ENCODE data around the gene MLXIPL.
"Not testable (repeated sequence)": the region's sequence is repeated elsewhere in the genome, so short reads cannot be mapped to it uniquely, and the experiment has no call there.

Gene MLXIPL

DNA sequence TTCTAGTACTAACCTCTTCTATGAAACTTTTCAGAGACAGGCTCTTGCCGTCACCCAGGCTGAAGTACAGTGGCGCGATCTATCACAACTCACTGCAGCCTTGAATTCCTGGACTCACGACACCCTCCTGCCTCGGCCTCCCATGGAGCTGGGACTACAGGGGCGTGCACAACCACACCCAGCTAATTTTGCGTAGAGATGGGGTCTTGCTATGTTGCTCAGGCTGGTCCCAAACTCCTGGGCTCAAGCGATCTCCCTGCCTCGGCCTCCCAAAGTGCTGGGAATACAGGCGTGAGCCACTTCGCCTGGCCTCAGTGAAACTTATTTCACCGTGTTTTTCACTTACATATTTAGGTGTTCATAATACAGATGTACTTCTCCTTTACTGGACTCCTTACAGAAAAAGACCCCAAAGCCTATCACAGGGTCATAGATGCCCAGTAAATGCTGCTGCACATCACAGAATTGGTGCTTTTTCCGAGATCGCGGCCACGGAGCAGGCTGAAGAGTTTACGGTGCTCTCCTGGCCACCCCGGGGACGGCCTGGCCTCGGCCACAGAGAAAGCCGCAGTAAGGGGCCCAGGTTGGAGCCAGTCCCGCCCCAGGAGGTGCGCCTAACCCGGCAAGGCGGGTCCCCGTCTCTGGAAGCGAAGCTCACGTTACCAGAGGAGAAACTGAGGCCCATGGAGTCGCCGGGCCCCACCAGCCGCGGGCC lies 46.5 kb downstream of the MLXIPL start:
- no peak for DNase-seq

DNA sequence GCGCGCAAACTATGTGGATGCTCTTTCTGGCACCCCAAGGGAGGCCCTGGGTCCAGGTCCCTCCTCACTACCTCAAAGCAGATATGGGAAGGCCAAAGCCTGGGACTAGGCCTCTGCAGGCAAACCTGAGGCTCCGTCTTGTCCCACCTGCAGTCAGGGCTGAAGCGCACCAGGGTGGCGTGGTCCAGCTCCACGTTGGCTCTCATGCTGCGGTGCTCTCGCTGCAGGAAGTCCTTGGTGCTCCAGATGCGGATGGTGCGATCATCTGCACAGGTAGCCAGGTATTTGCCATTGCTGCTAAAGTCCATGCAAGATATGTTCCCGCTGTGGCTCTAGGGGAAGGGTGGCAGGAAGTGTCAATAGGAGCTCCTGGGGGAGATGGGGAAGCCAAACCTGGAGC lies 50.5 kb downstream of the MLXIPL start:
- no peak for DNase-seq

DNA sequence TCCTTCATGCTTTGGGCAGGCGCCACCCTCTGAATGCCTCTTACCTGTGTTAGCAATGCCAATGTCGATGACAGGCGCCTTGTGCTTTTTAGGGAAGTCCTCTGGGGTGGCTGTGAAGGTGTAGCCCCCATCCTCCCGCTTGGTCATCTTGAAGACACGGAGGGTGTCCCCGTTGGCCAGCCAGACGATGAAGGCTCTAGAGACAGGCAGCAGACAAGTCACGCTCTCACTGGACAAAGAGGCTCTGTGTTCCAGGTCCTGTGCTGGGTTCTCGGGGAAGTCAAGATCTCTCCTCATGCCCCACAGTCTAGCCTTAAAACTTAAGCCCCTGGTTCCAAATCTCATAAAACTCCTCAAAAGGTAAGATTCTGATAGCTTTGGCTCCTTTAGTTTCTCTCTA lies 51.0 kb downstream of the MLXIPL start:
- no peak for DNase-seq

DNA sequence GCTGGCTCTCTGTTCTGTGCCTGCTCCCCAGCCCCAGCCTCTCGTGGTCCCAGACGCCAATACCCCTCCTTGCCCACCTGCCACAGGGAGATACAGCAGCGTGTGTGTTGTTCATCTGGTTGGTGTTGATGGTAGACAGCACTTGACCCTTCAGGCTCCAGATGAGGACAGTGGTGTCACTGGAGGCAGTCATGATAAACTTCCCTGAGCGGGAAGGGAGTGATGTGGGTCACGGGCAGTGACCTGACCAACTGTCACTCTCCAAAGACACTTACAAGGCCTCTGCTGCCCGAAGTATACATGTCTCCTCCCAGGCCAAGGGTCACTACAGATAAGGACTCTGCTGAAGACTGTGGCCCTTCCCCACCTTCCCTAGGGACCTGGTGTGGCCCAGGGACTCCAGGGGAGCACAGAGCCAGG lies 51.5 kb downstream of the MLXIPL start:
- no peak for DNase-seq

DNA sequence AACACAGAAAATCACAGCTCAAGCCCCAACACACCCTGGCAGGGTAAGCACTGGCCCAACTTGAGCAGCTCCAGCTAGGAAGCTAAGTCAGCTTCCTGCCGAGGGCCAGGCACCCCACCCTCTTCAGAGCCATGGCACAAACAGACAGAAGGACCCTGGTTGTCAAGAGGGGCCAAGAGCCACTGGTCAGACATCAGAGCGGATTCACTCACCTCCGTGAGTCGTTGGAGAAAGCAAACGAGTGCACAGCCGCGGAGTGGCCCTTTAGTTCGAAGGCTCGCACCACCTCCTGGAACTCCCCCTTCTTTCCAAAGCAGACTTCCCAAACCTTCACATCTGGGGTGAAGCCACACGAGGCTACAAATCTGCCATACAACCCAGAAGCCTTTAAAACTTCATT lies 53.3 kb downstream of the MLXIPL start:
- no peak for DNase-seq

DNA sequence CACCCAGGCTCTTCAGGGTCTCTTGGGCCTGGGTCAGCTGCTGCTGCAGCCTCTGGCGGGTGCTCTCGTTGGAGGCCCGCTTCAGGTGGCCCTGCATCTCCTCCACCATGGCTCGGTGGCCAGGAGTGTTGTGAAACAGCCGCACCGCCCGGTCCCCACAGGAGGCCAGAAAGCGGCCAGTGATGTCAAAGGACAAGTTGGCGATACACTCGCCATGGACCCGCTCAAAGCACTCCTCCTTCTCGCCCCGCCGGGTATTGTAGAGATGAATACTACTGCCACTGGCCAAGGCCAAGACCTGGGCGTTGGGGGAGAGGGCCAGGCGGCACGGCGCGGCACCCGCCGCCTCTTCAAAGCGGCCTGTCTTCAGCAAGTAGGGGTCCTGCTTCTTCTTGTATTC lies 53.8 kb downstream of the MLXIPL start:
- DNase-seq = no peak

DNA sequence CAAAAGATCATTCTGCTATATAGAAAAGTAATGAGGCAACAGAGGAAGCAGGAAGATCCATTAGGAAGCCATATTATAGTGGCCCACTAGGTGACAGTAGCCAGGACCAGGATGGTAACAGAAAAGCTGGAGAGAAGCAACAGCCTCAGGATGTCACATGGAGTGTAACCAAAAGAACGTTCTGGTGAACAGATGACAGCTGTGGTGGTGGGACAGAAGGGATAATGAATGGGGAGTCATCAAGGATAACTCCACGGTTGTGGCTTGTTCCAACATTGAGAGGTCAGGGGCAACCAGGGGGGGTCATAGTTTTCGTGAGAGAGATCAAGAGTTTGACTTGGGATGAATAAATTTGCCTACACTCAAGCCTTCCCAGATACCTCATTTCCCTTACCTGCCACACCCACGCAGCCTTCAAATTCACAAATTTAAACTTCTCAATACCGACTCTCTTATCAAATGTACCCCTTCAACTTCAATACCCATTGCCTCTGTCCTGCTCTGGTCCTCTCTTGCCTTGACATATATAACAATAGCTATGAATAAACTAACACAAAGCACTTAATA lies 55.2 kb downstream of the MLXIPL start:
- DNase-seq = no peak

DNA sequence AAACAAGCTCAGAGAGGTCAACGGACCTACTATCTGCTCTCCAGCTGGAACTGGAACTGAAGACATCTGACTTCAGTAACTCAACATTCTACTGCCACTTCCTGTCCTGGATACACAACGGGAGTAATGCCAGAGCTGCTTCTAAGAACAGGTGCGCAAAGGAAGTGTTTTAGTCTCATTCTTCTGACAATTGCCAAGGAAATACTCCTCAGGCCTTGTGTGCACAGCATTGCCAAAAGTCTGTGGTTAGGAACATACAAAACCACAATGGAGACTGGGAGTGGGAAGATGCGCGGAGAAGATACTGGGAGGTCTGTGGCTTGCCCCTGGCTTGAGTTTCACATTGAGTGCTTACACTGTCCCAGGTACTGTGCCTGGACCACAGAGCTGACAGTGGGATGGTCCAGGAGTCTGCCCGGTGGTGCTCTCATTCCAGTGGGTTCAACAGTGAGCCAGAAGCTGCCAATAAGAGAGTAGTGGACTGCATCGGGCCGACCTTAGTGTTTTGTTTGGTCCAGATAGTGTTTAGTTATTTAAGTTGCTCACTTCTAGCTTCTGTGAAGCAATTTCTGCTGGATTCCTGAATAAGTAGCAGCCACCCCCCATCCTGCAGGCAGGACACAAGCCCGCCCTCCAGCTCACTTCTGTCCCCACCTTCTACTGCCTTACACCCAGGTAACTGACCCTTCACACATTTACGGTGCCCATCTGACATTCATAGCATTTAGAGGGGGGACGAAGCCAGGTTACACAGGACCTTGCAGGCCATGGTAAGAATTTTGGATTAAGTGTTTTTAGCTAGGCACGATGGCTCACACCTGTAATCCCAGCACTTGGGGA lies 56.3 kb downstream of the MLXIPL start:
- DNase-seq = no peak

DNA sequence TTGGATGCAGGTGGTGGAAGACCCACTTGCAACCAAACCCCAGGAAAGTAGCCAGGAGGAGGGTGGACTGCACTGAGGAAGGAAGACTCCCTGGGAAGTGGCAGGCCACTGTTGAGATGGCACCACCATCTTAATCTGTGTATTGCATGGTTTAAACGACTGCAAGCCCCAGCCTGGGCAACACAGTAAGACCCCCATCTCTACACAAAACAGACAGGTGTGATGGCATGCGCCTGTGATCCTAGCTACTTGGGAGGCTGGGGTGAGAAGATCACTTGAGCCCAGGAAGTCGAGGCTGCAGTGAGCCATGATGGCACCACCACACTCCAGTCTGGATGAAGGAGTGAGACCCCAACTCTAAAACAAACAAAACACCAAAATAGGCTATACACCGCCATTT lies 57.2 kb downstream of the MLXIPL start:
- DNase-seq = no peak

DNA sequence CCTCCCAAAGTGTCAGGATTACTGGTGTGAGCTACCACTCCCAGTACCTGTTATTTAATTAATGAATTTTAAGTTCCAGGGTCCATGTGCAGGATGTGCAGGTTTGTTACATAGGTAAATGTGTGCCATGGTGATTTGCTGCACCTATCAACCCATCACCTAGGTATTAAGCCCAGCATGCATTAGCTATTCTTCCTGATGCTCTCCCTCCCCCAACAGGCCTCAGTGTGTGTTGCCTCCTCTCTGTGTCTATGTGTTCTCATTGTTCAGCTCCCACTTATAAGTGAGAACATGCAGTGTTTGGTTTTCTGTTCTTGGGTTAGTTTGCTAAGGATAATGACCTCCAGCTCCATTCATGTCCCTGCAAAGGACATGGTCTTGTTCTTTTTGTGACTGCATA lies 57.9 kb downstream of the MLXIPL start:
- not testable (repeated sequence) for DNase-seq

DNA sequence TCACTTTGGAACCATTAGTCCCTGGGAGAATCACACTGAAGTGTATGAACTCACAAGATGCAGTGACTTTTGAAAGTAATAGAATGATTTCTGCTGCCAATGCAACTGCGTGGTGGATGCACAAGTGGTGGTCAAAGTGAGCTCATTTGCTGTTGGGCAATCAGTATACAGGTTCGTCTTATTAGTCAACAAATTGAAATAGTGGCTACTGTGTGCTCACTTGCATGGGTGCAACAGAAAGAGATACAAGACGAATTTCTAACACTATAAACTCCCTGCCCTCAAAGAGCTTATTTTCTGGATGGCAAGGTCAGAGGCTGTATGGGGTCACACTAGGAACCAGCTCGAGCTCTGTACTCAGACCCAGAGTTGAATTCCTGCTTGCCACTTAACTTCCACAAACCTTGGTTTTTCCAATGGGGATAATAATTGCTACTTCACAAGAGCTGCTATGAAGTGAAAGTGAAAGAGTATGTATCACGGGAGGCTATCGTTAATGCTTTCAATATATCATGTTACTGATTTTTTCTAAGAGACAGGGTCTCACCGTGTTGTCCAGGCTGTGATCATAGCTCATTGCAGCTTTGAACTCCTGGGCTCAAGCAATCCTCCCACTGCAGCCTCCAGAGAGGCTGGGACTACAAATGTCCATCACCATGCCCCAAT lies 58.5 kb downstream of the MLXIPL start:
- DNase-seq = no peak

DNA sequence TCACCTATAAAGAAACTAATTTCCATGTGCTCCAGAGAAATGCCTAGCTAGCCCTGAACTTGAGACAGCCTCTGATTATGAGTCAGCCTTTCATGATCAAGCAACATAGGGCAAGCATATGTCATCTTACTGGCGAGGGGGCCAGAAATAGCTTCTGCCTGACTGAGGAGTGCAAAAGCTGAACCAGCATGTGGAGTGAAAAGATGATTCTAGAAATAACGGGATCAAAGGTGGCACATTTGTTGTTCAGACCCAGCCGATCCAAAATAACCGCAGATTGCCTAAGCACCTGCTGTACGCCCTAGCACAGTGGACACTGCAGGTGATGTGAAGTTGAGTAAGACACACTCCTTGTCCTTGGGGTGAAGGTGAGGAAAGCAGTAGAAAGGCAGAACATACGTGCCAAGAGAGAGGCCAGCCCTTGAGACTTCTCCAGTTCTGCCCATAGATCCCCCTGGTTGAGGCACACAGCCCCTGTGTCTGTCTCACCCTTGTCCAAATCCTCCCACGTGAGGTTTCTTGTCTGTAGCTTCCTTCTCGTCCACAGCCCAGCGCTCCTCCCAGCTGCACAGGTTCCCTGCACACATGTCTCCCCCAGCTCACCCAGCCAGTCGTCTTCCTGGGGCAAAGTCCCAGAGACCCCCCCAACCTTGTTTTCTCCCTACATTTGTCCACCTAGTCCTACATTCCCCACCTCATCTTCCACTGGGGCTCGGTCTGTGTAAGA lies 64.0 kb downstream of the MLXIPL start:
- DNase-seq = no peak

DNA sequence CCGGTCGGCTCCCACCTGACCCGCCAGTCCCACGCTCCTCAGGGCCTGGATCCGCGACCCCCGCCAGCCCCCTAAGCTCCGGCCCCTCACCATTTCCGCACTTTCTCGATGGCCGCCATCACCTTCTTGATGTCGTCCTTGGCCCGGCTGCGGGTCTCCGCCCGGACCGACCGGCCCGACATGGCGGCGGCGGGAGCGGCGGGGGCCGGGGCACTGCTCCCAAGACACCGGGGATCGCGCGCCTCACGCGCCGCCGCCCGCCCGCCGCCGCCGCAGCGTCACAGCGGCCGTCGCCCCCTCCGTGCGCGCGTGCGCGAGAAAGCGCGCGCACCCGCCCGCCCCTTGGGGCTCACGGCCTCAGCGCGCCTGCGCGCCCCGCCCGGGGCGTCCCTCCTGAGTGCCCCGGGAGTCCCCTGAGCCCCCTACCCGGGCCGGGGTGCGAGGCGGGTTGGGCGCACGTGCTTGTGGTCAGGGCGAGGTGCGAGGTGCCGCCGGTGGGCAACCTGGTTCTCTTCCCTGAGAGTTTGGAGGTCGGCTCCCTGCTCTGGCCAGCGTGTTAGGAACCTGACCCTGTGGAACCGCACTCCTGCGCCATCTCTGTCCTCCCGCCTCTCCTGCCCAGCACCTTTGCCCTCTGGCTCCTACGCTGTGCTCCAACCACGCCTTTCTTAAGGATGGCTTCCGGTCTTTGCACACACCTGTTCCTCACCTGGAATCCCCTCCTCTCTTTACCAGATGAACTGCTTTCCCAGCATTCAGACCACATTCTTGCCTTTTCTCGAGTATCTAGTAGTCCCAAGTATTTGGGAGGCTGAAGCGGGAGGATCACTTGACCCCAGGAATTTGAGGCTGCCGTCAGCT lies 66.7 kb downstream of the MLXIPL start, which contains the start of gene BCL7B:
Gene BCL7B, minus strand, starts transcription at position 294 of the 861 bp plus-strand sequence. Its CDS starts 112 bp downstream, at position 182.
- peak; percentile 72 for DNase-seq

DNA sequence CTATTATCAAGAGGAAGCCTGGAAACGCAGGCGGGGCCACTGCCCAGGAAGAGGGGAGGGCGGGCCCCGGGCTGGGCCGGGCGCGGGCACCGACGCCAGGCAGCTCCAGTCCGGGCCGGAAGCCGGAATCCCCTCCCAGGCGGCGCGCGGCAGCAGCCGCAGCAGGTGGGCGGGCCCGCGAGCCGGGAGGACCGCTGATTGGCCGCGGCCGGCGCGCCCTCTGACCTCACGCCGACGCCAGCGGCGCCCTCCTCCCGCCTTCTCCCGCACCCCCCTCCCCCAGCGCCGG lies 67.3 kb downstream of the MLXIPL start:
- peak; percentile 90 for DNase-seq

DNA sequence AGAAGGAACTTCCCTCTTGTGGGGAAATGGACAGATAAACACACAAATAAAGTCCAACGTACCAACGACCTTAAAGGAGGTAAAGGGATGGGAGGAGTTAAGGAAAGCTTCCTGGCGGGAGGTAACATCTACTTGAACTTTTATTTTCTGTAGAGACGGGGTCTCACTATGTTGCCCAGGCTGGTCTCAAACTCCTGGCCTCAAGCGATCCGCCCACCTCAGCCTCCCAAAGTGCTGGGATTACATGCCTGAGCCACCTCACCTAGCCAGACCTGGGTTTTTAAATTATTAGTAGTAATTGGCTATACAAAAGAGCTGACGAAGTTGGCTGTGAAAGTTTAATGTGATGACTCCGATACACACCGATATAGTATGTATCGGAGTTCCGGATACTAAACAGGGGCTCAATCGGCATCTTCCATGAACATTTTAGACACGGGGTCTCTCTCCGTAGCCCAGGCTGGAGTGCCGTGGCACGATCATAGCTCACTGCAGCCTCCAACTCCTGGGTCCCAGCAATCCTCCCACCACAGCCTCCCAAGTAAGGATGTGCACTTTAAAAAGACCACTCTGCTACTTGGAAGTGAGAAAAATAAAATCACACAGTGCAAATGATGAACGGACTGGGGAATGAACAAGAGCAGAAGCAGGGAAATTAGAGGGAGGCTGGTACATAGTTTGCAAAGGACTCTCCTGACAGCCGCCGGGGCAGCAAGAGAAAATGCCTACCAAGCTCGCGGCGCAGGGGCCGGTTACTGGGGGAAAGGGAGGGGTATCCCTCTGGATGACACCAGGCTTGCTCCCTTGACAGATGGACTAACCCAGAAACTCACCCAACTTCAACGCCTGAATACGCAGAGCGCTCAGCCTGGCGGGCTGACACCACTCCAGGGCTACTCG lies 67.9 kb downstream of the MLXIPL start:
- DNase-seq = no peak

DNA sequence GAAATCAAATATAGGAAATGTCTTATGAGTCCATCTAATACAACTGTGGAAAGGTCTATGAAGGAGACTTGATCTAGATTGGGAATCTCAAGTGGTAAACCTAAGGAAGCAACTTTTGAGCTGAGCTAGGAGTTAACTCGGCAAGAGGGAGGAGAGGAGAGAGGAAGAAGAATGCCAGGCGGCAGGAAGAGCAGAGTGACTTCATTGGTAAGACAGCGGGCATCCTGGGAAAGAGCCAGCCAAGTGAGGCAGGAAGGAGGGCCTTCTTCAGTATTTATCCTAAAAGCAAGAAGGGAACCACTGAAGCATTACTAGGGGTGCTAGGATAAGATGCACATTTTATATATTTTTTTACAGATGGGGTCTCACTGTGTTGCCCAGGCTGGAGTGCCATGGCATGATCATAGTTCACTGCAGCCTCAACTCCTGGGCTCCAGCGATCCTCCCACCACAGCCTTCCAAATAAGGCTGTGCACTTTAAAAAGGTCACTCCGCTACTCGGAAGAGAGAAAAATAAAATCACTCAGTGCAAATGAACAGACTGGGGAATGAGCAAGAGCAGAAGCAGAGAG lies 68.8 kb downstream of the MLXIPL start:
- no peak for DNase-seq

DNA sequence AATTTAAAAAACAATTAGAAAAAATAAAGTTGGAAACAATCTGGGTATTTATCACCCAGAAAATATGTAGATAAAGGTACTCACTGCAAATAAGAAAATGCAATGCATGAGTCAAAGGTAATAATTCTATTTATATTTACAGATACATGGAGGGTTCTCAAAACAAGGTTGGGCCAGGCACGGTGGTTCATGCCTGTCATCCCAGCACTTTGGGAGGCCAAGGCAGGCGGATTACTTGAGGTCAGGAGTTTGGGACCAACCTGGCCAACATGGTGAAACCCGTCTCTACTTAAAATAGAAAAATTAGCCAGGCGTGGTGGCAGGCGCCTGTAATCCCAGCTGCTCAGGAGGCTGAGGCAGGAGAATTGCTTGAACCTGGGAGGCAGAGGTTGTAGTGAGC lies 74.2 kb downstream of the MLXIPL start:
- not testable (repeated sequence) for DNase-seq

DNA sequence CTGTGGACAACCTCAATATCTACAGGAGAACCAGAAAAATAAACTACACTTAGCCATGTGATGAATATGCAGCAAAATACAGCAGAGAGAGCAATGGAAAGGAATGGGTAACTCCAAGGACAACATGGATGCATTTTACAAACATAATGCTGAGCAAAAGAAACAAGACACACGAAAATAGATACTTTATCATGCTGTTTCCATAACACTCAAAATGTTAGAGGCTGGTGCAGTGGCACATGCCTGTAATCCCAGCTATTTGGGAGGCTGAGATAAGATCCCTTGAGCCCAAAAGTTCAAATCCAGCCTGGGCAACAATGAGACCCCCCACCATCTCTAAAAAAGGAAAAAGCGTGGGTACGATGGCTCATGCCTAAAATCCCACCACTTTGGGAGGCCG lies 75.1 kb downstream of the MLXIPL start:
- no peak for DNase-seq

DNA sequence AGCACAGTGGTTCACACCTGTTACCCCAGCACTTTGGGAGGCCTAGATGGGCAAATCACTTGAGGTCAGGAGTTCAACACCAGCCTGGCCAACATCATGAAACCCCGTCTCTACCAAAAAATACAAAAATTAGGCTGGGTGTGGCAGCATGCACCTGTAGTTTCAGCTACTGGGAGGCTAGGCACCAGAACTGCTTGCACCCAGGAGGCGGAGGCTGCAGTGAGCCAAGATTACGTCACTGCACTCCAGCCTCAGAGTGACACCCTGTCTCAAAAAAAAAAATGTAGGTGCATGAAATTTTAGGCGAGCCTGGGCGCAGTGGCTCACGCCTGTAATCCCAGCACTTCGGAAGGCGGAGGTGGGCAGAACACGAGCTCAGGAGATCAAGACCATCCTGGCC lies 76.5 kb downstream of the MLXIPL start:
- DNase-seq = no peak

DNA sequence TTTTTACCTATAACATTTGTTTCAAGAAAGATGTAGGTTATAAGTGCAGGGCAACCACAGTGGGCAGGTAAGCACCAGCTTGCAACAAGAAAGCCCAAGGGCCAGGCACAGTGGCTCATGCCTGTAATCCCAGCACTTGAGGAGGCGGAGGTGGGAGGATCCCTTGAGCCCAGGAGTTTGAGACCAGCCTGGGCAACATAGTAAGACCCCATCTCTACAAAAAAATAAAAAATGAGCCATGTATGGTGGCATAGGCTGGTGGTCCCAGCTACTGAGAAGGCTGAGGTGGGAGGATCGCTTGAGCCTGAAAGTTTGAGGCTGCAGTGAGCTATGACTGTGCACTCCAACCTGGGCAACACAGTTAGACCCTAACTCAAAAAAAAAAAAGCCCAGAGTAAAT lies 79.6 kb downstream of the MLXIPL start:
- no peak for DNase-seq

Data from stimulated activated CD4-positive, alpha-beta T cell treated with anti-CD3 and anti-CD28 coated beads, Interleukin-4, amount 100 ng/mL, for 24 hours (primary cell).